Liver (tissue), 9 donors: Measurements from ENCODE around the gene ENTREP3. TPM values are rescaled to one million over a fixed set of nuclear protein-coding genes. Genes with fewer than 3 reads are reported as not detected.

Experiments used
- DNase-seq: peaks from one replicate; pipeline ENCODE4 v3.0.0-alpha.2; 2017; ENCODE audit warnings: low spot score
- H3K27ac ChIP-seq, 2 donors: one replicate each; pipeline ENCODE4 v1.7.0; 2013; ENCODE audit warnings: inconsistent platforms in 2 of 2, low read length in 2 of 2, control low read depth in 1 of 2, low read depth in 1 of 2, mild to moderate bottlenecking in 1 of 2
- H3K27me3 ChIP-seq, 4 donors: one replicate each; pipeline versions ENCODE4 v1.6.1 to v1.7.0; 2013; ENCODE audit warnings: low read length in 3 of 4, inconsistent platforms in 1 of 4, mild to moderate bottlenecking in 1 of 4, moderate library complexity in 1 of 4; ENCODE audit not compliant: control insufficient read depth in 4 of 4, insufficient read depth in 4 of 4
- H3K36me3 ChIP-seq, 4 donors: one replicate each; pipeline versions ENCODE4 v1.6.1 to v1.7.0; 2013; ENCODE audit warnings: low read length in 3 of 4, mild to moderate bottlenecking in 3 of 4, low read depth in 1 of 4, moderate library complexity in 1 of 4; ENCODE audit not compliant: control insufficient read depth in 4 of 4, insufficient read depth in 3 of 4
- H3K4me1 ChIP-seq, 4 donors: one replicate each; pipeline versions ENCODE4 v1.6.1 to v1.7.0; 2013; ENCODE audit warnings: low read length in 3 of 4, mild to moderate bottlenecking in 3 of 4, moderate library complexity in 1 of 4; ENCODE audit not compliant: control insufficient read depth in 4 of 4, insufficient read depth in 4 of 4
- H3K4me3 ChIP-seq, 3 donors: one replicate each; pipeline versions ENCODE4 v1.6.1 to v1.7.0; 2013; ENCODE audit warnings: low read length in 3 of 3, control low read depth in 1 of 3, low read depth in 1 of 3, mild to moderate bottlenecking in 1 of 3
- H3K9ac ChIP-seq, 2 donors: one replicate each; pipeline ENCODE4 v1.7.0; 2013; ENCODE audit warnings: low read length in 2 of 2, mild to moderate bottlenecking in 2 of 2, moderate library complexity in 2 of 2, control low read depth in 1 of 2, low read depth in 1 of 2
- H3K9me3 ChIP-seq, 4 donors: one replicate each; pipeline versions ENCODE4 v1.6.1 to v1.7.0; 2013; ENCODE audit warnings: low read length in 3 of 4; ENCODE audit not compliant: control insufficient read depth in 4 of 4
- ATF3 ChIP-seq: IDR thresholded peaks from 2 replicates; pipeline ENCODE4 v1.6.1; 2016; ENCODE audit warnings: antibody characterized with exemption
- CTCF ChIP-seq: fragments of 150-350 bp; IDR thresholded peaks from 2 replicates; pipeline ENCODE4 v1.5.1; 2017; ENCODE audit warnings: improper control_type of control experiment, low read depth, low read length; ENCODE audit not compliant: missing input control
- EGR1 ChIP-seq, 2 donors: IDR thresholded peaks; 2 replicates each; pipeline ENCODE4 v1.6.1; 2016 to 2018; ENCODE audit warnings: antibody characterized with exemption in 2 of 2, low read depth in 2 of 2
- FOXA1 ChIP-seq: IDR thresholded peaks from 2 replicates; pipeline ENCODE4 v1.6.1; 2016; ENCODE audit warnings: antibody characterized with exemption
- FOXA2 ChIP-seq: IDR thresholded peaks from 2 replicates; pipeline ENCODE4 v1.6.1; 2016; ENCODE audit warnings: antibody characterized with exemption
- GABPA ChIP-seq, 2 donors: IDR thresholded peaks in 1 of 2; conservative IDR thresholded peaks in 1 of 2; 2 replicates each; pipeline ENCODE4 v1.6.1; 2016; ENCODE audit warnings: antibody characterized with exemption in 2 of 2, mild to moderate bottlenecking in 1 of 2, moderate library complexity in 1 of 2
- HNF4A ChIP-seq, 2 donors: conservative IDR thresholded peaks; 2 replicates each; pipeline ENCODE4 v1.6.1; 2016; ENCODE audit warnings: antibody characterized with exemption in 2 of 2, mild to moderate bottlenecking in 2 of 2
- JUND ChIP-seq, 2 donors: IDR thresholded peaks; 2 replicates each; pipeline ENCODE4 v1.6.1; 2016; ENCODE audit warnings: antibody characterized with exemption in 2 of 2
- MAX ChIP-seq: IDR thresholded peaks from 2 replicates; pipeline ENCODE4 v1.6.1; 2016; ENCODE audit warnings: antibody characterized with exemption
- NR2F2 ChIP-seq: IDR thresholded peaks from 2 replicates; pipeline ENCODE4 v1.6.1; 2016; ENCODE audit warnings: antibody characterized with exemption
- RAD21 ChIP-seq, 2 donors: IDR thresholded peaks; 2 replicates each; pipeline ENCODE4 v1.6.1; 2016; ENCODE audit warnings: antibody characterized with exemption in 2 of 2, mild to moderate bottlenecking in 2 of 2
- REST ChIP-seq: IDR thresholded peaks from 2 replicates; pipeline ENCODE4 v1.6.1; 2016; ENCODE audit warnings: antibody characterized with exemption, mild to moderate bottlenecking
- RXRA ChIP-seq, 2 donors: IDR thresholded peaks; 2 replicates each; pipeline ENCODE4 v1.6.1; 2017 to 2018; ENCODE audit warnings: antibody characterized with exemption in 2 of 2, mild to moderate bottlenecking in 1 of 2
- TAF1 ChIP-seq: conservative IDR thresholded peaks from 2 replicates; pipeline ENCODE4 v1.6.1; 2016; ENCODE audit warnings: antibody characterized with exemption, mild to moderate bottlenecking
- YY1 ChIP-seq: IDR thresholded peaks from 2 replicates; pipeline ENCODE4 v1.6.1; 2016; ENCODE audit warnings: antibody characterized with exemption, mild to moderate bottlenecking
- ZBTB33 ChIP-seq: IDR thresholded peaks from 2 replicates; pipeline ENCODE4 v1.6.1; 2016; ENCODE audit warnings: antibody characterized with exemption
- WGBS: extraction: QIAGEN DNeasy Blood & Tissue Kit; methylation state at CpG from one replicate; pipeline ENCODE4 v1.1.7; 2013; 5-methylcytosine and 5-hydroxymethylcytosine counted together
- polyA plus RNA-seq, 2 donors: library from polyadenylated mRNA; stranded (reverse) in 1 of 2; unstranded in 1 of 2; fragments of 200-250 nt in 1 of 2; fragments of >200 nt in 1 of 2; fragmentation: Nextera tagmentation in 1 of 2; extraction: Ambion mirVana in 1 of 2; gene quantifications; one replicate each; pipeline versions ENCODE4 v1.2.1 to v1.2.3, GENCODE V29; 2013 to 2015
- total RNA-seq, 2 donors: library from RNA; depleted of rRNA; stranded (reverse); fragments of >200 nt; gene quantifications; one replicate each; pipeline ENCODE4 v1.2.3, GENCODE V29; 2014
- donor health status: healthy.
- donor health status: healthy.
- donor health status: healthy.
- donor health status: healthy.
- donor health status: healthy.

ENTREP3 gene
- total and polyA plus RNA-seq, 4 donors: 2.8 to 7.9 (median 3.5) TPM

GRCh38 chr1:155268630-155269029 is 13.3 kb upstream of the ENTREP3 start:
- 95% methylated on average over 21 of the region's 21 CpGs for WGBS
- TF ChIP-seq ATF3: no peak
- TF ChIP-seq EGR1 (IDR thresholded peaks at IDR 0.05; ENCODE audit: low read depth in 2 of 2): no peak
- TF ChIP-seq GABPA (IDR thresholded peaks at IDR 0.05 in 1 of 2, conservative IDR thresholded peaks at IDR 0.05 in 1 of 2): no peak
- no peak for TF ChIP-seq MAX
- TF ChIP-seq YY1: no peak
- H3K27ac ChIP-seq: no peak overlapping the region
- DNase-seq: no peak
- no peaks in the 10 kb centered on the region for H3K9me3 ChIP-seq
- H3K4me3 ChIP-seq: no peak overlapping the region
- H3K27me3 ChIP-seq: no peaks in the 10 kb centered on the region
- no peak overlapping the region for H3K9ac ChIP-seq
- peaks cover 23 to 63% (median 57%) of the 10 kb centered on the region in 4 donors for H3K36me3 ChIP-seq
- H3K4me1 ChIP-seq: peaks cover 0 to 18% (median 10%) of the 10 kb centered on the region in 4 donors

GRCh38 chr1:155267373-155267772 is 12.1 kb upstream of the ENTREP3 start:
- 97% methylated on average over 2 of the region's 2 CpGs for WGBS
- Histone ChIP-seq H3K27ac (no peak overlapping the region), H3K9ac (no peak overlapping the region), H3K36me3 (peaks cover 23 to 69% (median 62%) of the 10 kb centered on the region in 4 donors), H3K4me3 (no peak overlapping the region), H3K9me3 (no peaks in the 10 kb centered on the region), H3K27me3 (no peaks in the 10 kb centered on the region), H3K4me1 (peaks cover 0 to 15% (median 10%) of the 10 kb centered on the region in 4 donors)
- TF ChIP-seq ZBTB33 (no peak), RXRA (IDR thresholded peaks at IDR 0.05) (no peak), FOXA2 (no peak), EGR1 (IDR thresholded peaks at IDR 0.05; ENCODE audit: low read depth in 2 of 2) (no peak), JUND (IDR thresholded peaks at IDR 0.05) (no peak), YY1 (no peak), TAF1 (no peak), HNF4A (conservative IDR thresholded peaks at IDR 0.05) (no peak), REST (no peak)
- DNase-seq: no peak

GRCh38 chr1:155266553-155266952 is 11.3 kb upstream of the ENTREP3 start:
- Histone ChIP-seq H3K27me3 (no peaks in the 10 kb centered on the region), H3K9me3 (no peaks in the 10 kb centered on the region), H3K4me1 (peaks cover 0 to 11% (median 8%) of the 10 kb centered on the region in 4 donors), H3K27ac (no peak overlapping the region), H3K36me3 (peaks cover 23 to 69% (median 62%) of the 10 kb centered on the region in 4 donors), H3K4me3 (no peak overlapping the region), H3K9ac (no peak overlapping the region)
- 90% methylated on average over 6 of the region's 6 CpGs for WGBS
- no peak for DNase-seq
- TF ChIP-seq FOXA2 (no peak), FOXA1 (no peak), RAD21 (IDR thresholded peaks at IDR 0.05) (no peak), CTCF (no peak), MAX (no peak), NR2F2 (no peak), ZBTB33 (no peak), TAF1 (no peak)
